ENCODE data around the gene ATPAF2. TPM values are rescaled to one million over a fixed set of nuclear protein-coding genes. Genes with fewer than 3 reads are reported as not detected.

The ATPAF2 gene
- total and polyA plus RNA-seq, 10 of the 15 experiments (the other 5 are each of a cell fraction or from before 2014, with no cell fraction given) = 6.5 to 33.0 (median 26.5) TPM

DNA sequence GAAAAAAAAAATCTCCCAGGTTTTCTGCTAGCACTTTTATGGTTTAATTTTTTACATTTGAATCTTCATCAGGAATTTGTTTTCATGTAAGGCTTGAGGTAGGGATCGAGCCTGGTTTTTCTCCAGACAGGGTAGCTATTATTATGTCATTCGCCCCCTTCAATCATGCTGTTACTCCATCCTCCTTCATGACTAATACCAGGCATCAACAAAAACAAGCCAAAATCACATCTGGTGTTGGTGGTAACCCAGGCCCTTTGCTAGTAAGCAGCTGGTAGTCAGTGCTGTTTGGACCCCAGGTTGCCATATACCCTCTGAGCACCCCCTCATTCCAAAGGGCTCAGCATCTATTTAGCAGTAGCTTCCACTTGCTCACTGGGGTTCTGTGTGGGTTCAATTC is 36.8 kb downstream of the ATPAF2 start:
- no peak for FAIRE-seq
- ChIA-PET RAD21 (ENCODE audit: unreplicated experiment) (no interaction called here), POLR2A (no interaction called here), SMC1A (ENCODE audit: uncharacterized antibody, unreplicated experiment) (interaction anchor here (0.8 kb wide), 1 partner anchor 17 kb away, joined by 4 read pairs; no protein-coding TSS in a partner anchor), CTCF (interaction anchor here (0.8 to 1.6 kb wide), 4 partner anchors 31 to 141 kb away, joined by 3 to 4 read pairs (median 3); no protein-coding TSS in a partner anchor)
- no peak for ATAC-seq
- no TSS peak for BruUV-seq (replicated peaks)
- no peaks in the 10 kb centered on the region; the same call in 1 of the 2 replicates for H4K20me1 ChIP-seq (ENCODE audit: control insufficient read depth, insufficient read depth)
- H3K4me2 ChIP-seq (ENCODE audit: control insufficient read depth, insufficient read depth) = no peak overlapping the region
- H2AFZ ChIP-seq (ENCODE audit: control insufficient read depth, low read depth, low read length) = no peak overlapping the region
- no peak overlapping the region for H3K9ac ChIP-seq (ENCODE audit: control insufficient read depth, insufficient read depth, low read length)
- DNase-seq (ENCODE audit: low read depth, low spot score) = no peak
- H3K9me3 ChIP-seq (replicated peaks; ENCODE audit: control insufficient read depth, insufficient read depth, low read length) = no peaks in the 10 kb centered on the region
- no peaks in the 10 kb centered on the region for H3K79me2 ChIP-seq (ENCODE audit: control insufficient read depth, insufficient read depth, low read length)
- TF ChIP-seq CHD2 (IDR thresholded peaks at IDR 0.05; ENCODE audit: borderline replicate concordance, low read depth, low read length) (no peak), MYC (IDR thresholded peaks at IDR 0.05; ENCODE audit: insufficient read depth, insufficient read length, insufficient replicate concordance, low read length, severe bottlenecking) (no peak), RFX5 (IDR thresholded peaks at IDR 0.05; ENCODE audit: low read depth, low read length) (no peak)
- no peak overlapping the region for H3K27ac ChIP-seq (ENCODE audit: control insufficient read depth, insufficient read depth)
- H3K4me3 ChIP-seq = no peak overlapping the region
- no peaks in the 10 kb centered on the region for H3K27me3 ChIP-seq (replicated peaks in 1 of 2; ENCODE audit: control insufficient read depth in 2 of 2, insufficient read depth in 2 of 2, low read length in 1 of 2)
- WGBS (ENCODE audit: insufficient coverage, insufficient replicate concordance, low lambda C conversion rate, missing lambda C conversion rate) = 71% methylated on average over 2 of the region's 2 CpGs
- in situ Hi-C loops (cut with MboI) (no loop called here), intact Hi-C loops (cut with micrococcal nuclease; ENCODE audit: unreplicated experiment) (loop anchor here (10.0 kb wide), 1 partner anchor 667 kb away; no protein-coding TSS in a partner anchor)
- H3K36me3 ChIP-seq (ENCODE audit: control insufficient read depth in 2 of 2, insufficient read depth in 2 of 2, low read length in 1 of 2) = peaks cover 0 to 3% of the 10 kb centered on the region in 2 experiments; a peak in 1 of 4 replicates
- no peaks in the 10 kb centered on the region for H3K4me1 ChIP-seq (ENCODE audit: control insufficient read depth, insufficient read depth, low read length)

DNA sequence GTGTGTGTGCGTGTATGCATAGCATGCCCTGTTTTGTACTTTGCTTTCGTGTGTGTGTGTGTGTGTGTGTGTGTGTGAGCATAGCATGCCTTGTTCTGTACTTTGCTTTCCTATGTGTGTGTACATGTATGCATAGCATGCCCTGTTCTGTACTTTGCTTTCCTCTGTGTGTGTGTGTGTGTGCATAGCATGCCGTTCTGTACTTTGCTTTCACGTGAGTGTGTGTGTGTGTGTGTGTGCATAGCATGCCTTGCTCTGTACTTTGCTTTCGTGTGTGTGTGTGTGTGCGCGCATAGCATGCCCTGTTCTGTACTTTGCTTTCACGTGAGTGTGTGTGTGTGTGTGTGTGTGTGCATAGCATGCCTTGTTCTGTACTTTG is 38.9 kb downstream of the ATPAF2 start:
- H3K79me2 ChIP-seq (ENCODE audit: control insufficient read depth, insufficient read depth, low read length) = no peaks in the 10 kb centered on the region
- no peak overlapping the region for H3K4me3 ChIP-seq

More for the DNA sequence above, 38.9 kb downstream of the ATPAF2 start:
- ChIA-PET CTCF (no interaction called here), RAD21 (ENCODE audit: unreplicated experiment) (no interaction called here), POLR2A (no interaction called here), SMC1A (ENCODE audit: uncharacterized antibody, unreplicated experiment) (no interaction called here)
- no peaks in the 10 kb centered on the region for H3K9me3 ChIP-seq (replicated peaks; ENCODE audit: control insufficient read depth, insufficient read depth, low read length)
- no peak overlapping the region for H3K4me2 ChIP-seq (ENCODE audit: control insufficient read depth, insufficient read depth)
- no peak for DNase-seq (ENCODE audit: low read depth, low spot score)
- BruUV-seq (replicated peaks) = no TSS peak
- no peaks in the 10 kb centered on the region for H3K36me3 ChIP-seq (ENCODE audit: control insufficient read depth in 2 of 2, insufficient read depth in 2 of 2, low read length in 1 of 2)
- 70% methylated on average over 8 of the region's 8 CpGs for WGBS (ENCODE audit: insufficient coverage, insufficient replicate concordance, low lambda C conversion rate, missing lambda C conversion rate)
- ATAC-seq = no peak
- no peaks in the 10 kb centered on the region; the same call in 1 of the 2 replicates for H4K20me1 ChIP-seq (ENCODE audit: control insufficient read depth, insufficient read depth)
- no peaks in the 10 kb centered on the region for H3K27me3 ChIP-seq (replicated peaks in 1 of 2; ENCODE audit: control insufficient read depth in 2 of 2, insufficient read depth in 2 of 2, low read length in 1 of 2)
- no peaks in the 10 kb centered on the region for H3K4me1 ChIP-seq (ENCODE audit: control insufficient read depth, insufficient read depth, low read length)
- H2AFZ ChIP-seq (ENCODE audit: control insufficient read depth, low read depth, low read length) = no peak overlapping the region
- in situ Hi-C loops (cut with MboI) (no loop called here), intact Hi-C loops (cut with micrococcal nuclease; ENCODE audit: unreplicated experiment) (loop anchor here (10.0 kb wide), 1 partner anchor 665 kb away; no protein-coding TSS in a partner anchor)
- H3K27ac ChIP-seq (ENCODE audit: control insufficient read depth, insufficient read depth) = no peak overlapping the region
- FAIRE-seq = no peak
- no peak overlapping the region for H3K9ac ChIP-seq (ENCODE audit: control insufficient read depth, insufficient read depth, low read length)
- TF ChIP-seq BACH1 (IDR thresholded peaks at IDR 0.05; ENCODE audit: borderline replicate concordance) (no peak), BCL11A (IDR thresholded peaks at IDR 0.05; ENCODE audit: low read depth, low read length) (no peak), MEF2A (IDR thresholded peaks at IDR 0.05; ENCODE audit: insufficient read depth, low read depth, low read length) (no peak), TCF3 (IDR thresholded peaks at IDR 0.05; ENCODE audit: borderline replicate concordance, insufficient read depth, low read depth, low read length) (no peak), ZBED1 (IDR thresholded peaks at IDR 0.05; ENCODE audit: borderline replicate concordance) (no peak), ESRRA (IDR thresholded peaks at IDR 0.05; ENCODE audit: low read length) (no peak), IRF4 (IDR thresholded peaks at IDR 0.05; ENCODE audit: low read depth, low read length) (no peak)
- TF ChIP-seq, protein P1, sequence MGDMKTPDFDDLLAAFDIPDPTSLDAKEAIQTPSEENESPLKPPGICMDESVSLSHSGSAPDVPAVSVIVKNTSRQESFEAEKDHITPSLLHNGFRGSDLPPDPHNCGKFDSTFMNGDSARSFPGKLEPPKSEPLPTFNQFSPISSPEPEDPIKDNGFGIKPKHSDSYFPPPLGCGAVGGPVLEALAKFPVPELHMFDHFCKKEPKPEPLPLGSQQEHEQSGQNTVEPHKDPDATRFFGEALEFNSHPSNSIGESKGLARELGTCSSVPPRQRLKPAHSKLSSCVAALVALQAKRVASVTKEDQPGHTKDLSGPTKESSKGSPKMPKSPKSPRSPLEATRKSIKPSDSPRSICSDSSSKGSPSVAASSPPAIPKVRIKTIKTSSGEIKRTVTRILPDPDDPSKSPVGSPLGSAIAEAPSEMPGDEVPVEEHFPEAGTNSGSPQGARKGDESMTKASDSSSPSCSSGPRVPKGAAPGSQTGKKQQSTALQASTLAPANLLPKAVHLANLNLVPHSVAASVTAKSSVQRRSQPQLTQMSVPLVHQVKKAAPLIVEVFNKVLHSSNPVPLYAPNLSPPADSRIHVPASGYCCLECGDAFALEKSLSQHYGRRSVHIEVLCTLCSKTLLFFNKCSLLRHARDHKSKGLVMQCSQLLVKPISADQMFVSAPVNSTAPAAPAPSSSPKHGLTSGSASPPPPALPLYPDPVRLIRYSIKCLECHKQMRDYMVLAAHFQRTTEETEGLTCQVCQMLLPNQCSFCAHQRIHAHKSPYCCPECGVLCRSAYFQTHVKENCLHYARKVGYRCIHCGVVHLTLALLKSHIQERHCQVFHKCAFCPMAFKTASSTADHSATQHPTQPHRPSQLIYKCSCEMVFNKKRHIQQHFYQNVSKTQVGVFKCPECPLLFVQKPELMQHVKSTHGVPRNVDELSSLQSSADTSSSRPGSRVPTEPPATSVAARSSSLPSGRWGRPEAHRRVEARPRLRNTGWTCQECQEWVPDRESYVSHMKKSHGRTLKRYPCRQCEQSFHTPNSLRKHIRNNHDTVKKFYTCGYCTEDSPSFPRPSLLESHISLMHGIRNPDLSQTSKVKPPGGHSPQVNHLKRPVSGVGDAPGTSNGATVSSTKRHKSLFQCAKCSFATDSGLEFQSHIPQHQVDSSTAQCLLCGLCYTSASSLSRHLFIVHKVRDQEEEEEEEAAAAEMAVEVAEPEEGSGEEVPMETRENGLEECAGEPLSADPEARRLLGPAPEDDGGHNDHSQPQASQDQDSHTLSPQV (IDR thresholded peaks at IDR 0.05) = no peak
